ENCODE data around the gene MEG3. TPM values are rescaled to one million over a fixed set of nuclear protein-coding genes. Genes with fewer than 3 reads are reported as not detected.

Gene MEG3
- total RNA-seq, 2 experiments from 2014 or later, result not detected

Small RNA genes lying within 50 kb of the gene (microRNA-seq; reads per million reads assigned to microRNA genes)
- gene MIR127 (9.8 reads per million, percentile 24 among the genes with 10 or more reads in this experiment), gene MIR136 (not detected), gene MIR2392 (not detected), gene MIR337 (not detected), gene MIR431 (not detected), gene MIR432 (5.7 reads per million, percentile 7 among the genes with 10 or more reads in this experiment), gene MIR433 (6.9 reads per million, percentile 13 among the genes with 10 or more reads in this experiment), gene MIR493 (not detected), gene MIR665 (not detected)

Other genes with a start within 250 kb of the MEG3 start
- gene BEGAIN, start 238.7 kb upstream of the MEG3 start, total RNA-seq, result 1 to 10 TPM in 1 of 2 experiments, under 1 TPM in 1; 0.70 to 1.2 TPM
- gene DLK1, start 99.2 kb upstream of the MEG3 start, total RNA-seq, result not detected
- gene RTL1, start 77.6 kb downstream of the MEG3 start, total RNA-seq, result not detected

All from activated CD8-positive, alpha-beta T cell treated with anti-CD3 and anti-CD28 coated beads, Interleukin-2, amount 10 ng/mL, durations not matched to agents 7 days and 5 days (primary cell).